RWPE2 (cell line): ENCODE data around the gene URB2.

Experiments
- ATAC-seq: fragments of 200-7000 bp; cut with Tn5 transposase; 3 replicates; pipeline ENCODE4 v1.9.1; 2021; ENCODE audit warnings: low read depth
- DNase-seq: peaks from one replicate; pipeline ENCODE4 v3.0.0-alpha.2; 2020; ENCODE audit warnings: low spot score
- H3K27ac ChIP-seq: fragments of 450-650 bp; 2 replicates; pipeline ENCODE4 v1.5.1; 2017; ENCODE audit warnings: mild to moderate bottlenecking; ENCODE audit not compliant: poor library complexity, severe bottlenecking
- H3K27me3 ChIP-seq: fragments of 250-450 bp; sonication (Bioruptor Pico); 2 replicates; pipeline ENCODE4 v1.5.1; 2021; ENCODE audit warnings: mild to moderate bottlenecking, moderate library complexity; ENCODE audit not compliant: insufficient read depth, poor library complexity, severe bottlenecking
- H3K36me3 ChIP-seq: fragments of 250-450 bp; sonication (Bioruptor Pico); 2 replicates; pipeline ENCODE4 v1.5.1; 2020; ENCODE audit warnings: low read depth, mild to moderate bottlenecking, moderate library complexity
- H3K4me1 ChIP-seq: fragments of 250-450 bp; sonication (Bioruptor Pico); 2 replicates; pipeline ENCODE4 v1.5.1; 2021; ENCODE audit warnings: mild to moderate bottlenecking, moderate library complexity; ENCODE audit not compliant: insufficient read depth, poor library complexity, severe bottlenecking
- H3K4me3 ChIP-seq: fragments of 250-450 bp; sonication (Bioruptor Pico); 2 replicates; pipeline ENCODE4 v1.5.1; 2021; ENCODE audit warnings: mild to moderate bottlenecking, moderate library complexity; ENCODE audit not compliant: severe bottlenecking
- H3K9me3 ChIP-seq: fragments of 250-450 bp; sonication (Bioruptor Pico); 2 replicates; pipeline ENCODE4 v1.5.1; 2021; ENCODE audit warnings: mild to moderate bottlenecking, moderate library complexity; ENCODE audit not compliant: severe bottlenecking
- CTCF ChIP-seq: fragments of 450-650 bp; IDR thresholded peaks from one replicate; pipeline ENCODE4 v1.5.1; 2017; ENCODE audit warnings: mild to moderate bottlenecking, moderate library complexity; ENCODE audit not compliant: poor library complexity, severe bottlenecking

Gene URB2

GRCh38 chr1:229636042-229636441 lies 10.0 kb downstream of the URB2 start:
- Histone ChIP-seq H3K9me3 (no peaks in the 10 kb centered on the region), H3K27me3 (no peaks in the 10 kb centered on the region), H3K4me3 (no peak overlapping the region), H3K27ac (no peak overlapping the region), H3K36me3 (peaks cover 3% of the 10 kb centered on the region), H3K4me1 (no peaks in the 10 kb centered on the region)
- DNase-seq (no peak), ATAC-seq (no peak)
- no peak for TF ChIP-seq CTCF

- H3K27me3 ChIP-seq = no peaks in the 10 kb centered on the region
- H3K9me3 ChIP-seq = no peaks in the 10 kb centered on the region
- TF ChIP-seq CTCF = no peak
- DNase-seq (no peak), ATAC-seq (no peak)
- H3K27ac ChIP-seq = no peak overlapping the region
- no peak overlapping the region for H3K4me3 ChIP-seq
- peaks cover 3% of the 10 kb centered on the region for H3K36me3 ChIP-seq
- H3K4me1 ChIP-seq = no peaks in the 10 kb centered on the region
Observed at GRCh38 chr1:229637746-229638145, 11.7 kb downstream of the URB2 start.

- DNase-seq (no peak), ATAC-seq (no peak)
- H3K9me3 ChIP-seq = no peaks in the 10 kb centered on the region
- no peak overlapping the region for H3K27ac ChIP-seq
- no peak overlapping the region for H3K4me3 ChIP-seq
- peaks cover 3% of the 10 kb centered on the region for H3K36me3 ChIP-seq
- H3K4me1 ChIP-seq = no peaks in the 10 kb centered on the region
- no peak for TF ChIP-seq CTCF
- H3K27me3 ChIP-seq = no peaks in the 10 kb centered on the region
Observed at GRCh38 chr1:229640455-229640854, 14.4 kb downstream of the URB2 start.

- no peak for TF ChIP-seq CTCF
- H3K27me3 ChIP-seq = no peaks in the 10 kb centered on the region
- DNase-seq = no peak
- H3K4me3 ChIP-seq = no peak overlapping the region
- ATAC-seq = no peak
- H3K36me3 ChIP-seq = peaks cover 3% of the 10 kb centered on the region; the same call in 1 of the 2 replicates
- H3K9me3 ChIP-seq = no peaks in the 10 kb centered on the region
- no peaks in the 10 kb centered on the region for H3K4me1 ChIP-seq
- no peak overlapping the region for H3K27ac ChIP-seq
Observed at GRCh38 chr1:229641306-229641705, 15.3 kb downstream of the URB2 start.

GRCh38 chr1:229642376-229642775 lies 16.3 kb downstream of the URB2 start:
- ATAC-seq (no peak), DNase-seq (no peak)
- Histone ChIP-seq H3K27me3 (no peaks in the 10 kb centered on the region), H3K27ac (no peak overlapping the region), H3K9me3 (no peaks in the 10 kb centered on the region), H3K4me1 (no peaks in the 10 kb centered on the region), H3K4me3 (no peak overlapping the region), H3K36me3 (peaks cover 3% of the 10 kb centered on the region; the same call in 1 of the 2 replicates)
- TF ChIP-seq CTCF = no peak
